PC-3 (cell line): Measurements from ENCODE around the gene FXR2.

Experiments
- CTCF ChIP-seq: fragments of 300-600 bp; sonication (generic); conservative IDR thresholded peaks from 2 replicates; pipeline ENCODE4 v1.5.1; 2017; ENCODE audit warnings: antibody characterized with exemption, low read depth, mild to moderate bottlenecking, low read length
- EZH2 ChIP-seq: fragments of 300-600 bp; sonication (generic); IDR thresholded peaks from one replicate; pipeline ENCODE4 v1.6.1; 2017; ENCODE audit warnings: antibody characterized with exemption, mild to moderate bottlenecking, low read length; ENCODE audit not compliant: unreplicated experiment
- EZH2phosphoT487 ChIP-seq: fragments of 300-600 bp; sonication (generic); IDR thresholded peaks from 2 replicates; pipeline ENCODE4 v1.6.1; 2018; ENCODE audit warnings: mild to moderate bottlenecking, antibody characterized with exemption, low read length, borderline replicate concordance

DNA sequence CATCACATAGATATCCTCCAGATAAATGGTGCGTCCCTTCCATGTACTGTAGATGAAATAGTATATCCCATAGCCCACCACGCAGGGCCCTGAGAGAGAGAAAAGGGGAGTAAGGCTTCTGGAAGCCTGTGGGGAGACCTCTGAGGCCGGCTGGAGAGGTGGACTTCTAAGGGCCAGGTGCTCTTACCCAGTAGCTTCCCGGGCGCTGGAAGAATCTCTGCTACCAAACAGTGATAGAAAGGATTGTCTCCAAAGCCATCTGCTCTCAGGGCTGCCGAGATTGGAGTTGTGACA, 12.2 kb upstream of the FXR2 start:
- TF ChIP-seq CTCF (no peak), EZH2 (no peak), EZH2phosphoT487 (no peak)
